GM23338 (cell line): ENCODE measurements around the gene CITED4.

Experiments used
- EZH2 ChIP-seq: fragments of 200-600 bp; sonication (generic); IDR thresholded peaks from one replicate; pipeline ENCODE4 v1.8.0; 2017; ENCODE audit warnings: antibody characterized with exemption, mild to moderate bottlenecking, low read depth; ENCODE audit not compliant: unreplicated experiment
- TF ChIP-seq, protein P1 (sequence below), 2 experiments: fragments of 200-600 bp in 1 of 2; sonication (generic) in 1 of 2; conservative IDR thresholded peaks; 2 replicates each; pipeline versions ENCODE4 v1.5.1 to v1.6.1; 2016 to 2017; ENCODE audit warnings: antibody characterized with exemption in 2 of 2, low read depth in 2 of 2, mild to moderate bottlenecking in 2 of 2, moderate library complexity in 1 of 2

DNA sequence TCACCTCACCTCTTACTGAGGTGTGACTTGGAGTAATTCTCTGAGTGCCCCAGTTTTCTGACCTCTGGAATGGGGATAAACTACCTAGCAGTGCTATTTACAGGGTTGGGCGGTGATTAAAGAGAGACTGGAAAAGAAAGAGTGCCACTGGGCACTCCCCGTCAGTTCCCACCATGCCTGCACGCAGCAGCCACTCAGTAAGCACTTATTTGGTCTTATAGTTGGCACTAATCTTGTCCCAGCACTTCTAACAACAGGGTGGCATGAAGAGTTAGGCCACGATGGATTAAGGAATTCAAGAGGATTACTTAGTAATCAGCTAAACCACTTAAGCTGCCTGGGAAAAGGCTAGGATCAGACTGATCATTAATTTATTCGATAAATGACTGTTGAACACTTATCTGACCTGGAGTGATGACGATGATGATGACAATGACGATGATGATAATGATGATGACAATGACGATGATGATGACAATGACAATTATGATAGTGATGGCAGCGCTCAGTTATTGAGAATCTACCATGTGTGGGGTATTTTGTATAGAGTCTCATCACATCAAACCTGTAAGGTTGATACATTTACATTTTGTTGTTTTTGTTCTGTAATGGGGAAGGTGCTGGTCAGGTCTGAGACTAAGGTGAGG, 5.4 kb downstream of the CITED4 start:
- TF ChIP-seq, protein P1, sequence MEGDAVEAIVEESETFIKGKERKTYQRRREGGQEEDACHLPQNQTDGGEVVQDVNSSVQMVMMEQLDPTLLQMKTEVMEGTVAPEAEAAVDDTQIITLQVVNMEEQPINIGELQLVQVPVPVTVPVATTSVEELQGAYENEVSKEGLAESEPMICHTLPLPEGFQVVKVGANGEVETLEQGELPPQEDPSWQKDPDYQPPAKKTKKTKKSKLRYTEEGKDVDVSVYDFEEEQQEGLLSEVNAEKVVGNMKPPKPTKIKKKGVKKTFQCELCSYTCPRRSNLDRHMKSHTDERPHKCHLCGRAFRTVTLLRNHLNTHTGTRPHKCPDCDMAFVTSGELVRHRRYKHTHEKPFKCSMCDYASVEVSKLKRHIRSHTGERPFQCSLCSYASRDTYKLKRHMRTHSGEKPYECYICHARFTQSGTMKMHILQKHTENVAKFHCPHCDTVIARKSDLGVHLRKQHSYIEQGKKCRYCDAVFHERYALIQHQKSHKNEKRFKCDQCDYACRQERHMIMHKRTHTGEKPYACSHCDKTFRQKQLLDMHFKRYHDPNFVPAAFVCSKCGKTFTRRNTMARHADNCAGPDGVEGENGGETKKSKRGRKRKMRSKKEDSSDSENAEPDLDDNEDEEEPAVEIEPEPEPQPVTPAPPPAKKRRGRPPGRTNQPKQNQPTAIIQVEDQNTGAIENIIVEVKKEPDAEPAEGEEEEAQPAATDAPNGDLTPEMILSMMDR (conservative IDR thresholded peaks at IDR 0.05; ENCODE audit: low read depth in 2 of 2) = no peak
- TF ChIP-seq EZH2 = no peak
